ENCODE measurements around the gene PDE6A.

DNA sequence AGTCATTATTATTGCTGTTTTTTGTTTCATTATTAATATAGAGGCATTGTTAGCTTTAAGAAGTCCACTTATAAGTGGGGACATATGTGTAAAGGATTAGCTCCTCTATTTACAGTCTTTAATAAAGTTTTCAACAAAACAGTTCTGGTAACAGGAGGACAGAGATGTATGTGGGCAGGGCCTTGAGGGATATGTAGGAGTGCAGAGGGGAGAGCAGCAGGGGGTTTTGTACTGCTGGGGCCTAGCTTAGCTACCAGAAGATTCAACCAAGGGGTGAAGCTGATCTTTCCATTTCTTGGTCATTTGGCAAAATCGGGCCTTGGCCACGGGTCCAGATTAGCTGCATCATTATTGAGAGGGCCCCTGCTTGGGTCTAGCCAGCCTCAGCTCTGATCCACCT lies 124.6 kb downstream of the PDE6A start:
- TF ChIP-seq EZH2 (IDR thresholded peaks at IDR 0.05; ENCODE audit: insufficient read depth, poor library complexity, severe bottlenecking): no peak
- TF ChIP-seq EZH2phosphoT487 (IDR thresholded peaks at IDR 0.05; ENCODE audit: insufficient read depth, low read depth): no peak
